Lower leg skin (tissue), 4 donors: Measurements from ENCODE around the gene WAPL. TPM values are rescaled to one million over a fixed set of nuclear protein-coding genes. Genes with fewer than 3 reads are reported as not detected.
"Not testable (repeated sequence)": the region's sequence is repeated elsewhere in the genome, so short reads cannot be mapped to it uniquely, and the experiment has no call there.

ENCODE experiments used
- DNase-seq, 2 donors: peaks; one replicate each; pipeline ENCODE4 v3.0.0-alpha.2; 2019; ENCODE audit warnings: low spot score in 2 of 2
- H3K4me3 ChIP-seq: fragments of 200-600 bp; sonication (generic); 2 replicates; pipeline ENCODE4 v1.5.1; 2017; ENCODE audit warnings: mild to moderate bottlenecking, low read depth; ENCODE audit not compliant: poor library complexity, severe bottlenecking
- POLR2A ChIP-seq, 2 donors: fragments of 450-650 bp; IDR thresholded peaks; one replicate each; pipeline ENCODE4 v1.6.1; 2016 to 2017; ENCODE audit warnings: antibody characterized with exemption in 2 of 2, mild to moderate bottlenecking in 1 of 2, moderate library complexity in 1 of 2
- WGBS, 2 donors: methylation state at CpG; one replicate each; pipeline ENCODE4 v1.1.5; 2018; 5-methylcytosine and 5-hydroxymethylcytosine counted together
- intact Hi-C: fragments of 100-400 bp; cut with DNase I; formaldehyde crosslinking; loops from one replicate; pipeline ENCODE4 v1.15.0; 2023; ENCODE audit warnings: low total_unique reads
- total RNA-seq, 4 donors: library from RNA; depleted of rRNA; stranded (reverse); fragments of >200 nt; gene quantifications; one replicate each; pipeline ENCODE4 v1.1.0, GENCODE V29; 2016
- TF ChIP-seq, protein P1 (sequence below), 3 donors: fragments of 450-650 bp; IDR thresholded peaks; one replicate each; pipeline ENCODE4 v1.5.1; 2016; ENCODE audit warnings: antibody characterized with exemption in 3 of 3, mild to moderate bottlenecking in 3 of 3, moderate library complexity in 2 of 3

WAPL gene
- total RNA-seq, 4 donors from 2014 or later = 37.7 to 46.4 (median 43.0) TPM

DNA sequence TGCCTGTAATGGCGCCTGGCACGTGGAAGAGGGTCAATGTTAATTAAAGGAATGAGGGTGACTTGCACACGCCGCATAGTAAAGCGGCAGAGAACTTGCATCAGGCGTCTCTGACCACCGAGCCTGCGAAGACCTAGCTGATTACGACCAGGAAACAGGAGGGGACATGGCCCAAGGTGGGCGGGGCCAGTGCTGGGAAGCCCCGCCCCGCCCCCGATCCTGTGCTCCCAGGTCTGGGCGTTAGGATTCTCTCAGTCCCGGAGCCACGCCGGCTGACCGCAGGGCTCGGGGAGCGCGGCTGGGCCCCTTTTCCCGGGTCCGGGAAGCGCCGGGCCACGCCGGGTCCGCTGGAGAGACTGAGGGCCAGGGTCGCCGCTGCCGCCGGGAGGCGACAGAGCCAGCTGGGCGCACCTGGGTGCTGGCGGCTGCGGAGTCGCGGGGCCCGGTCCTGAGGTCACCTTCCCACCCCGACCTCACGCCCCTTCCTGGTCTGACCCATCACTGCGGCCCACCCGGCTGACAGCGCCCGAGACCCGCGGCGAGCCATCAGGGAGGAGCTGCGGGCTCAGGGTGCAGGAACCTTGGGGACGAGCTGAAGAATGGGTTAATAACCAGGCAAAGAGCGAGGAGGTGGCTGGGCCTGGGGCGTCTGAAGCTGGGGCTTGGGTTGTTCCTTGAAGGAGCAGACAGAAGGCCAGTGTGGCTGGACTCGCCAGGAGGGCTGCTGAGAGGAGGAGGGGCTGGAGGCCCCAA is 132.0 kb downstream of the WAPL start:
- 26 to 29% methylated on average over 29 to 45 of the region's 53 CpGs for WGBS, 2 donors
- no peak overlapping the region for H3K4me3 ChIP-seq
- DNase-seq = peak in 1 of 2 donors; percentile 81
- intact Hi-C loops = no loop called here
- TF ChIP-seq, protein P1, sequence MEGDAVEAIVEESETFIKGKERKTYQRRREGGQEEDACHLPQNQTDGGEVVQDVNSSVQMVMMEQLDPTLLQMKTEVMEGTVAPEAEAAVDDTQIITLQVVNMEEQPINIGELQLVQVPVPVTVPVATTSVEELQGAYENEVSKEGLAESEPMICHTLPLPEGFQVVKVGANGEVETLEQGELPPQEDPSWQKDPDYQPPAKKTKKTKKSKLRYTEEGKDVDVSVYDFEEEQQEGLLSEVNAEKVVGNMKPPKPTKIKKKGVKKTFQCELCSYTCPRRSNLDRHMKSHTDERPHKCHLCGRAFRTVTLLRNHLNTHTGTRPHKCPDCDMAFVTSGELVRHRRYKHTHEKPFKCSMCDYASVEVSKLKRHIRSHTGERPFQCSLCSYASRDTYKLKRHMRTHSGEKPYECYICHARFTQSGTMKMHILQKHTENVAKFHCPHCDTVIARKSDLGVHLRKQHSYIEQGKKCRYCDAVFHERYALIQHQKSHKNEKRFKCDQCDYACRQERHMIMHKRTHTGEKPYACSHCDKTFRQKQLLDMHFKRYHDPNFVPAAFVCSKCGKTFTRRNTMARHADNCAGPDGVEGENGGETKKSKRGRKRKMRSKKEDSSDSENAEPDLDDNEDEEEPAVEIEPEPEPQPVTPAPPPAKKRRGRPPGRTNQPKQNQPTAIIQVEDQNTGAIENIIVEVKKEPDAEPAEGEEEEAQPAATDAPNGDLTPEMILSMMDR (IDR thresholded peaks at IDR 0.05) = no peak
- TF ChIP-seq POLR2A (IDR thresholded peaks at IDR 0.05) = no peak

DNA sequence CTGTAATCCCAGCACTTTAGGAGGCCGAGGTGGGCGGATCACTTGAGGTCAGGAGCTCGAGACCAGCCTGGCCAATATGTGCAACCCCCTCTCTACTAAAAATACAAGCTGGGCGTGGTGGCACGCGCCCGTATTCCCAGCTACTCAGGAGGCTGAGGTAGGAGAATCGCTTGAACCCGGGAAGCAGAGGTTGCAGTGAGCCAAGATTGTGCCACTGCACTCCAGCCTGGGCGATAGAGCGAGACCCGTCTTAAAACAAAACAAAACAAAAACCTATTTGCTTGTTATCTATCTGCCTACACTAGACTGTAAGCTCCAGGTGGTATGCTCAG is 132.5 kb downstream of the WAPL start:
- intact Hi-C loops, H3K4me3 ChIP-seq: not testable (repeated sequence)
- peak in 1 of 2 donors; percentile 62 for DNase-seq
- WGBS, 2 donors = 44 to 59% methylated on average over 12 of the region's 12 CpGs

DNA sequence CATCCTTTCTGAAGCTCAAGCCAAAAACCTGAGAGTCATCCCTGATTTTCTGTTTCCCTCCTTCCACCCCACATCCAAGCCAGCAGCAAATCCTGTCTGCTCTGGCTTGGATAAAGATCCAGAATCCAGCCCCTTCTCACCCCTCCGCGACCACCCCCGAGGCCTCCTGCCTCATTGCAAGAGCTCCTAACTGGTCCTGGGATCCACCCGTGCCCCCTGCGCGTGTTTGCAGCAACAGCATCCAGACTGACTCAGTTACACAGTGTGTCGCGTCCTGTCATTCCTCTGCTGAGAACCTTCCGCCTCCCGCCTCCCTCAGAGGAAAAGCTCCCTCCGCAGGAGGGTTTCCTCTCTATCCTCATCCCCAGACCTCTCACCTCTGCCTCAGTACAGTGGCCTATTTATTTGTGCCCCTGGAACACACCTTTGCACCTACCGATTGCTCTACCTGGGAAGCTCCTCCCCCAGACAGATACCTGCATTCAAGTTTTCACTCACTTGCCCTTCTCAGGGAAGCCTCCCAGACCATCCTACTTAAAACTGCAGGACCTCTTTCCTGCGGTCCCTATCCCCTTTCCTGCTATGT is 133.4 kb downstream of the WAPL start:
- intact Hi-C loops = no loop called here
- H3K4me3 ChIP-seq = no peak overlapping the region
- DNase-seq = peak in 1 of 2 donors; percentile 57
- TF ChIP-seq, protein P1 (IDR thresholded peaks at IDR 0.05) = no peak
- TF ChIP-seq POLR2A (IDR thresholded peaks at IDR 0.05) = no peak
- 68 to 70% methylated on average over 13 of the region's 13 CpGs for WGBS, 2 donors

DNA sequence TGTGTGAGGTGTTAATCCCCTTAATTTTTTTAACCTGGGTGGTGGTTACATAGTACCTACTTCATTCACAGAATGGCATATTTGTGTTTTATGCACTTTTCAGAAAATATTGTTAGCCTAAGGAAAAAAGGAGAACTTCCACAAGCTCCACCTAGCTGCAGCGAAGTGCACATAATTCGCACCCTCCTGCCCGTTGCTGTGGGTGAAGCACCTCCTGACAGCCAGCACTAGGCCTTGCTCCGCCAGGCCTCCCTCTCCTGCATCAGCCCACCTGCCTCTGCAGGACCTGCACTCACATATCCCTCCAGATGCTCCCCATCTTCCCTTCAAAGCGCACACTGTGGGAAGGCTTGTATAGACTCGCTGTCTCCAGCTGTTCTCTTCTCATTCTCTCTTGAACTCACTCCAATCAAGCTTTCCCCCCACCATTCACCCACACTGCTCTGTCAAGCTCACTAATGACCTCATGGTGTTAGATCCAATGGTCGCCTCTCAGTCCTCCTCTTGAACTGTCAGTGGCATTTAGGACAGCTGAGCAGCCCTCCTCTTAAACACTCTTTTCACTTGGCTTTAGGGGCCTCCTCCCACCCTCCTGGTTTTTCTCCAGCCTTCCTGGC is 134.3 kb downstream of the WAPL start:
- no peak overlapping the region for H3K4me3 ChIP-seq
- 58 to 70% methylated on average over 7 of the region's 7 CpGs for WGBS, 2 donors
- peak; percentile 2 to 62 for DNase-seq
- intact Hi-C loops = no loop called here
- TF ChIP-seq POLR2A (IDR thresholded peaks at IDR 0.05) = no peak
- TF ChIP-seq, protein P1 (IDR thresholded peaks at IDR 0.05) = no peak

DNA sequence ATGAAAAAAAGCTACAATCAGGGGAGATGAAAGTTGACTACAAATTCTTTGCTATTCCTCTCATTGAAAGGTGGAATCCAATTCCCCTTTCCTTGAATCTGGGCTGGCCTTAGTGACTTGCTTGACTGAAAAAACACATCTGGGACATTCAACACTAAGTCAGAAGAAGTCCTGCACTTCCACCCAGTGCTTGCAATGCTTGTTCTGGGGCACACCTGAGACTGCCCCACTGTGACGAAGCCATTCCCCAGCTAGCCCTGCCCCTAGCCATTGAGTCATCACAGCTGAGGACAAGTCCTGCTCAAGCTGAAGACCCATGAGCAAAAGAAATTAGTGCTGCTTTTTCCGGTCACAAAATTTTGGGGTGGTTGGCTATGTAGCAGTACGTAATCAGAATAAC is 135.8 kb downstream of the WAPL start:
- intact Hi-C loops = no loop called here
- no peak for TF ChIP-seq POLR2A (IDR thresholded peaks at IDR 0.05)
- TF ChIP-seq, protein P1 (IDR thresholded peaks at IDR 0.05) = no peak
- no peak overlapping the region for H3K4me3 ChIP-seq
- peak in 1 of 2 donors; percentile 6 for DNase-seq
- WGBS, 2 donors = 88 to 92% methylated on average over 3 of the region's 3 CpGs

Other genes starting within 250 kb of the WAPL start
- 1 to 10 TPM; 1.4 to 4.9 (median 2.0) TPM for gene GRID1, start 155.0 kb downstream of the WAPL start, total RNA-seq
- gene OPN4, start 132.8 kb upstream of the WAPL start, total RNA-seq = under 1 TPM; 0.29 to 0.80 (median 0.35) TPM
- 1 to 10 TPM in 1 of 4 donors, under 1 TPM in 3; 0.46 to 2.9 (median 0.83) TPM for gene LDB3, start 146.7 kb upstream of the WAPL start, total RNA-seq
- 10 to 100 TPM; 17.7 to 35.5 (median 26.8) TPM for gene BMPR1A, start 234.8 kb upstream of the WAPL start, total RNA-seq